Mesendoderm (in vitro differentiated cells): Measurements from ENCODE around the gene ARHGAP15.

Experiments used
- DNase-seq: peaks from one replicate; pipeline ENCODE4 v3.0.0; 2013
- H2AK5ac ChIP-seq: 2 replicates; pipeline ENCODE4 v1.6.1; 2013; ENCODE audit warnings: low read length, inconsistent platforms
- H2BK120ac ChIP-seq: 2 replicates; pipeline ENCODE4 v1.6.1; 2013; ENCODE audit warnings: low read depth, mild to moderate bottlenecking, low read length, moderate library complexity, mixed read lengths
- H2BK15ac ChIP-seq: replicated peaks from 2 replicates; pipeline ENCODE4 v1.6.1; 2013; ENCODE audit warnings: low read depth, mild to moderate bottlenecking, moderate library complexity
- H2BK5ac ChIP-seq: 2 replicates; pipeline ENCODE4 v1.6.1; 2013; ENCODE audit warnings: low read length, inconsistent platforms
- H3K18ac ChIP-seq: 2 replicates; pipeline ENCODE4 v1.6.1; 2013; ENCODE audit warnings: mild to moderate bottlenecking, low read length, mixed read lengths
- H3K23ac ChIP-seq: one replicate; pipeline ENCODE4 v1.6.1; 2013; ENCODE audit warnings: low read length
- H3K27ac ChIP-seq: 2 replicates; pipeline ENCODE4 v1.5.1; 2013; ENCODE audit warnings: low read depth, mild to moderate bottlenecking, inconsistent platforms, low read length, moderate library complexity
- H3K27me3 ChIP-seq: 2 replicates; pipeline ENCODE4 v1.6.1; 2013; ENCODE audit warnings: low read length, control low read depth, mild to moderate bottlenecking, inconsistent platforms; ENCODE audit not compliant: insufficient read depth, poor library complexity
- H3K36me3 ChIP-seq: 2 replicates; pipeline ENCODE4 v1.6.1; 2013; ENCODE audit warnings: low read length, inconsistent platforms; ENCODE audit not compliant: control insufficient read depth, insufficient read depth
- H3K4ac ChIP-seq: one replicate; pipeline ENCODE4 v1.6.1; 2013; ENCODE audit warnings: low read depth, mild to moderate bottlenecking, low read length, moderate library complexity
- H3K4me1 ChIP-seq: 2 replicates; pipeline ENCODE4 v1.6.1; 2013; ENCODE audit warnings: low read depth, low read length, inconsistent platforms; ENCODE audit not compliant: control insufficient read depth
- H3K4me2 ChIP-seq: 2 replicates; pipeline ENCODE4 v1.6.1; 2013; ENCODE audit warnings: low read length
- H3K4me3 ChIP-seq: 2 replicates; pipeline ENCODE4 v1.5.1; 2013; ENCODE audit warnings: mild to moderate bottlenecking, low read length
- H3K56ac ChIP-seq: one replicate; pipeline ENCODE4 v1.6.1; 2013; ENCODE audit warnings: low read length
- H3K79me1 ChIP-seq: 2 replicates; pipeline ENCODE4 v1.6.1; 2013; ENCODE audit warnings: low read length, inconsistent platforms
- H3K79me2 ChIP-seq: 2 replicates; pipeline ENCODE4 v1.6.1; 2013; ENCODE audit warnings: mild to moderate bottlenecking, low read length; ENCODE audit not compliant: control insufficient read depth, insufficient read depth
- H3K9ac ChIP-seq: 2 replicates; pipeline ENCODE4 v1.6.1; 2013; ENCODE audit warnings: low read length, inconsistent platforms
- H4K5ac ChIP-seq: one replicate; pipeline ENCODE4 v1.6.1; 2013; ENCODE audit warnings: low read length
- H4K8ac ChIP-seq: one replicate; pipeline ENCODE4 v1.6.1; 2013; ENCODE audit warnings: low read depth, mild to moderate bottlenecking, control low read depth, low read length, moderate library complexity
- WGBS: extraction: QIAGEN DNeasy Blood & Tissue Kit; methylation state at CpG from one replicate; pipeline ENCODE4 v1.1.7; 2013; ENCODE audit warnings: low lambda C conversion rate, missing lambda C conversion rate; ENCODE audit not compliant: insufficient coverage; ENCODE audit errors: extremely low coverage; 5-methylcytosine and 5-hydroxymethylcytosine counted together

Gene ARHGAP15

DNA sequence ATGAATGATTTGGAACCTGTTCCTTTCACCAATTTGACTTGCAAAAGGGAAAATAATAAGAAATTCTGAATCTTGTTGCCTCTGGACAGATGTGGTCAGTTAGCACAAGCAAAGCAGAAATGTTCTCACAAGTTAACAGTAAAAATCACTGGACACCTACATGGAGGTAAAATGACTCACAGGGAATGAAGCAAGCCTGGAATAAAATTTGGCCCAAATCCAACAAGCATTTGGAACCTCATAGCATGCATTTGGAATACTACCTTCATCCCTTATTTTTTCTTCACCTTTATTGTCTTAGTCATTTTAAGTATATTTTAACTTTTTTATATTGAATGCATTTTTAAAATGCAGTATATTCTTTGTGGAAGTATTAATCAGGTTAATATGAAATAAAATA, 602.9 kb downstream of the ARHGAP15 start:
- H3K36me3 ChIP-seq = no peaks in the 10 kb centered on the region
- no peak for DNase-seq

GRCh38 chr2:143732871-143733270, 603.7 kb downstream of the ARHGAP15 start:
- Histone ChIP-seq H3K9ac (no peak overlapping the region), H2AK5ac (no peak overlapping the region), H3K4me3 (no peak overlapping the region), H3K79me2 (no peaks in the 10 kb centered on the region), H3K27me3 (no peaks in the 10 kb centered on the region), H3K4ac (no peak overlapping the region), H3K4me2 (no peak overlapping the region), H3K36me3 (no peaks in the 10 kb centered on the region), H4K5ac (no peak overlapping the region), H3K23ac (no peak overlapping the region), H3K79me1 (no peaks in the 10 kb centered on the region), H2BK120ac (no peak overlapping the region), H4K8ac (no peak overlapping the region), H2BK15ac (no peak overlapping the region), H3K27ac (no peak overlapping the region), H3K18ac (no peak overlapping the region), H3K56ac (no peak overlapping the region), H2BK5ac (no peak overlapping the region), H3K4me1 (no peaks in the 10 kb centered on the region)
- WGBS = no CpG with 5 or more reads among the region's 2 CpGs
- DNase-seq = no peak

More for the DNA sequence above, 602.9 kb downstream of the ARHGAP15 start:
- Histone ChIP-seq H3K4me1 (no peaks in the 10 kb centered on the region), H2BK5ac (no peak overlapping the region), H2AK5ac (no peak overlapping the region), H3K23ac (no peak overlapping the region), H3K18ac (no peak overlapping the region), H2BK120ac (no peak overlapping the region), H3K9ac (no peak overlapping the region), H3K4me2 (no peak overlapping the region), H3K56ac (no peak overlapping the region), H3K27me3 (no peaks in the 10 kb centered on the region), H3K4me3 (no peak overlapping the region), H3K79me2 (no peaks in the 10 kb centered on the region), H3K27ac (no peak overlapping the region), H3K79me1 (no peaks in the 10 kb centered on the region), H2BK15ac (no peak overlapping the region), H4K5ac (no peak overlapping the region), H4K8ac (no peak overlapping the region), H3K4ac (no peak overlapping the region)

DNA sequence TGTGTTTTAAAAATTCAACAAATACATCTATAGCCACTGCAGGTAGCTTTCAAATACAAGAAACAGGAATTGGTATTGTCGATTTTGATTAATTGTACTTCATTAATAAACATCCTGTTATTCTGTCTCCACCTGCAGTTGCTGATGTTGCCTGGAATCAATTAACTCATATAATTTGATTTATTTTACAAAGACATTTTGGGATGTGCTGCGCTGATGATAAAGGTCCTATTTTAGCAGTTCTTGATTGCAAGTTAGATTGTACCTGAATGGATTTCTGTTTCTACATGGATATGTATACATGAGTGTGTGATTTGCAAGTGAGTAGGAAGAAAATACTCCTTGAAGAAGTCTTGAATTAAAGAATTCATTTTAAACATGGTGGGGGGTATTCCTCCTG, 605.3 kb downstream of the ARHGAP15 start:
- Histone ChIP-seq H4K8ac (no peak overlapping the region), H3K9ac (no peak overlapping the region), H3K18ac (no peak overlapping the region), H2BK5ac (no peak overlapping the region), H3K4me3 (no peak overlapping the region), H3K4me2 (no peak overlapping the region), H2BK15ac (no peak overlapping the region), H2BK120ac (no peak overlapping the region), H3K79me1 (no peaks in the 10 kb centered on the region), H3K56ac (no peak overlapping the region), H3K27ac (no peak overlapping the region), H3K23ac (no peak overlapping the region), H3K4ac (no peak overlapping the region), H3K79me2 (no peaks in the 10 kb centered on the region), H2AK5ac (no peak overlapping the region), H3K4me1 (no peaks in the 10 kb centered on the region), H3K36me3 (no peaks in the 10 kb centered on the region), H3K27me3 (no peaks in the 10 kb centered on the region), H4K5ac (no peak overlapping the region)
- no CpG with 5 or more reads among the region's 2 CpGs for WGBS
- no peak for DNase-seq

DNA sequence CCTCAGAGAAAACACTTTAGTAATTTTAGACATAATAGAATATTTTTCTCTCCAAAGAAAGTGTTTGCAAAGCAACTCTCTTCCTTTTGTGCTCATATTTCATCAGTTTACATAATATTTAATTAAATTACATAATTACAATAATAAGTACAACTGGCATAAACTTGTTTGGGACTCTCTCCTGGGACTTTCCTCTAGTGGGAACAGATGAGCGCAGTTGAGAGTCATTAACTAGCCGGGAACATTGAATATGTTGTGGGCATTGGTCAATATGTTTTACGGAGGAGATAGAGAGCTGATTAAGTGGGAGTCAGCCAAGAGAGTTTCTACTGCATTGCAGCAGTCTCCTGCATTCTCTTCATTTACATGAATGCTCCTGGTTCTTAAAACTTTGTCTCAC, 607.7 kb downstream of the ARHGAP15 start:
- no peak overlapping the region for H3K4me2 ChIP-seq
- H3K9ac ChIP-seq = no peak overlapping the region
- no peak overlapping the region for H3K27ac ChIP-seq
- no peaks in the 10 kb centered on the region for H3K79me1 ChIP-seq
- WGBS = no CpG with 5 or more reads among the region's 3 CpGs
- no peak overlapping the region for H4K5ac ChIP-seq
- no peak overlapping the region for H3K4ac ChIP-seq
- DNase-seq = no peak
- H3K4me3 ChIP-seq = no peak overlapping the region
- H3K27me3 ChIP-seq = no peaks in the 10 kb centered on the region
- H2BK5ac ChIP-seq = no peak overlapping the region
- H3K36me3 ChIP-seq = no peaks in the 10 kb centered on the region
- H2BK120ac ChIP-seq = no peak overlapping the region
- no peaks in the 10 kb centered on the region for H3K4me1 ChIP-seq
- no peak overlapping the region for H3K23ac ChIP-seq
- no peak overlapping the region for H2AK5ac ChIP-seq
- no peak overlapping the region for H3K18ac ChIP-seq
- H4K8ac ChIP-seq = no peak overlapping the region
- H3K79me2 ChIP-seq = no peaks in the 10 kb centered on the region
- H2BK15ac ChIP-seq = no peak overlapping the region
- H3K56ac ChIP-seq = no peak overlapping the region

GRCh38 chr2:143740431-143740830, 611.2 kb downstream of the ARHGAP15 start:
- no peak overlapping the region for H2BK15ac ChIP-seq
- H3K56ac ChIP-seq = no peak overlapping the region
- H2BK5ac ChIP-seq = no peak overlapping the region
- no peak overlapping the region for H3K18ac ChIP-seq
- no peak overlapping the region for H3K4me2 ChIP-seq
- H3K23ac ChIP-seq = no peak overlapping the region
- no peak overlapping the region for H2AK5ac ChIP-seq
- no peaks in the 10 kb centered on the region for H3K36me3 ChIP-seq
- WGBS = no CpG with 5 or more reads among the region's 5 CpGs
- no peaks in the 10 kb centered on the region for H3K79me2 ChIP-seq
- no peak overlapping the region for H2BK120ac ChIP-seq
- no peaks in the 10 kb centered on the region for H3K79me1 ChIP-seq
- H3K4ac ChIP-seq = no peak overlapping the region
- H3K27me3 ChIP-seq = no peaks in the 10 kb centered on the region
- H3K4me1 ChIP-seq = no peaks in the 10 kb centered on the region
- DNase-seq = no peak
- H3K4me3 ChIP-seq = no peak overlapping the region
- no peak overlapping the region for H4K8ac ChIP-seq
- no peak overlapping the region for H3K9ac ChIP-seq
- no peak overlapping the region for H3K27ac ChIP-seq
- no peak overlapping the region for H4K5ac ChIP-seq

- Histone ChIP-seq H3K18ac (no peak overlapping the region), H4K5ac (no peak overlapping the region), H2BK120ac (no peak overlapping the region), H3K23ac (no peak overlapping the region), H3K4ac (no peak overlapping the region), H3K36me3 (no peaks in the 10 kb centered on the region), H3K4me1 (no peaks in the 10 kb centered on the region), H3K27me3 (no peaks in the 10 kb centered on the region), H3K9ac (no peak overlapping the region), H3K4me3 (no peak overlapping the region), H2BK15ac (no peak overlapping the region), H4K8ac (no peak overlapping the region), H3K4me2 (no peak overlapping the region), H2BK5ac (no peak overlapping the region), H2AK5ac (no peak overlapping the region), H3K79me1 (no peaks in the 10 kb centered on the region), H3K56ac (no peak overlapping the region), H3K79me2 (no peaks in the 10 kb centered on the region), H3K27ac (no peak overlapping the region)
- DNase-seq = no peak
These were observed 612.0 kb downstream of the ARHGAP15 start for GRCh38 chr2:143741205-143741604.
